GM12878 (cell line): ENCODE results near the gene KRTAP4-7. TPM values are rescaled to one million over a fixed set of nuclear protein-coding genes. Genes with fewer than 3 reads are reported as not detected.

Source experiments
- ATAC-seq: fragments of 200-7000 bp; cut with Tn5 transposase; 3 replicates; pipeline ENCODE4 v1.9.1; 2020; ENCODE audit warnings: mild to moderate bottlenecking, moderate library complexity
- BruUV-seq: library from RNA; stranded (reverse); fragments of 400-500 nt; replicated peaks from 2 replicates; lab custom pipeline; 2021; lab: Mats Ljungman, UMichigan
- CTCF ChIA-PET: fragments of 300-600 bp; sonication (Branson Sonifier 250); formaldehyde crosslinking; extraction: SDS; loops from one replicate; lab custom pipeline; 2021; ENCODE audit warnings: inconsistent platforms; lab: Yijun Ruan, JAX
- POLR2A ChIA-PET: fragments of 350-600 bp; formaldehyde crosslinking; extraction: SDS; loops from one replicate; lab custom pipeline; 2021; ENCODE audit warnings: inconsistent platforms; lab: Charles Lee
- RAD21 ChIA-PET: fragments of 300-600 bp; sonication (Branson Sonifier 250); formaldehyde crosslinking; loops from one replicate; lab custom pipeline; 2023; ENCODE audit warnings: antibody characterized with exemption; ENCODE audit not compliant: unreplicated experiment; lab: Charles Lee
- SMC1A ChIA-PET: fragments of 300-600 bp; sonication (Branson Sonifier 250); formaldehyde crosslinking; loops from one replicate; lab custom pipeline; 2023; ENCODE audit not compliant: unreplicated experiment, uncharacterized antibody; lab: Charles Lee
- DNase-seq: peaks from one replicate; pipeline ENCODE4 v3.0.0-alpha.2; 2011; ENCODE audit warnings: low read depth, low spot score
- FAIRE-seq: peaks from 3 replicates; lab custom pipeline; 2011; peaks lifted over from hg19 to GRCh38; lab: Jason Lieb, UNC
- H2AFZ ChIP-seq: 2 replicates; pipeline ENCODE4 v1.6.0; 2011; ENCODE audit warnings: low read depth, low read length, control low read depth; ENCODE audit not compliant: control insufficient read depth
- H3K27ac ChIP-seq: 2 replicates; pipeline ENCODE4 v1.5.1; 2011; ENCODE audit warnings: control low read depth; ENCODE audit not compliant: control insufficient read depth, insufficient read depth
- H3K27me3 ChIP-seq, 2 experiments: replicated peaks in 1 of 2; 2 replicates each; pipeline versions ENCODE4 v1.6.0 to v1.6.1; 2011; ENCODE audit warnings: low read length in 1 of 2; ENCODE audit not compliant: control insufficient read depth in 2 of 2, insufficient read depth in 2 of 2
- H3K36me3 ChIP-seq, 2 experiments: 2 replicates each; pipeline ENCODE4 v1.5.1; 2011; ENCODE audit warnings: low read length in 1 of 2; ENCODE audit not compliant: control insufficient read depth in 2 of 2, insufficient read depth in 2 of 2
- H3K4me1 ChIP-seq: 2 replicates; pipeline ENCODE4 v1.6.1; 2011; ENCODE audit warnings: mild to moderate bottlenecking, low read length, moderate library complexity, mixed read lengths; ENCODE audit not compliant: control insufficient read depth, insufficient read depth
- H3K4me2 ChIP-seq: 2 replicates; pipeline ENCODE4 v1.6.0; 2011; ENCODE audit warnings: control low read depth; ENCODE audit not compliant: control insufficient read depth, insufficient read depth
- H3K4me3 ChIP-seq: fragments of 200-600 bp; sonication (generic); 2 replicates; pipeline ENCODE4 v1.5.1; 2016
- H3K79me2 ChIP-seq: 2 replicates; pipeline ENCODE4 v1.6.0; 2011; ENCODE audit warnings: low read length; ENCODE audit not compliant: control insufficient read depth, insufficient read depth
- H3K9ac ChIP-seq: 2 replicates; pipeline ENCODE4 v1.8.0; 2011; ENCODE audit warnings: low read length, control low read depth, mixed read lengths; ENCODE audit not compliant: control insufficient read depth, insufficient read depth
- H3K9me3 ChIP-seq: replicated peaks from 3 replicates; pipeline ENCODE4 v1.5.1; 2011; ENCODE audit warnings: mild to moderate bottlenecking, low read length; ENCODE audit not compliant: control insufficient read depth, insufficient read depth
- H4K20me1 ChIP-seq: 2 replicates; pipeline ENCODE4 v1.6.0; 2011; ENCODE audit not compliant: control insufficient read depth, insufficient read depth
- BMI1 ChIP-seq: fragments of 450-650 bp; IDR thresholded peaks from 2 replicates; pipeline ENCODE4 v1.6.1; 2016; ENCODE audit warnings: mild to moderate bottlenecking, moderate library complexity, borderline replicate concordance
- EP300 ChIP-seq, 2 experiments: fragments of 150-350 bp in 1 of 2; IDR thresholded peaks; 2 replicates each; pipeline ENCODE4 v1.6.1; 2011 to 2012; ENCODE audit warnings: low read depth in 2 of 2, low read length in 2 of 2, borderline replicate concordance in 1 of 2, improper control_type of control experiment in 1 of 2, inconsistent platforms in 1 of 2; ENCODE audit not compliant: control insufficient read depth in 1 of 2
- SMC3 ChIP-seq: IDR thresholded peaks from 2 replicates; pipeline ENCODE4 v1.6.1; 2011; ENCODE audit warnings: low read length, improper control_type of control experiment, borderline replicate concordance
- SREBF1 ChIP-seq: IDR thresholded peaks from 2 replicates; pipeline ENCODE4 v1.6.1; 2012; ENCODE audit warnings: mild to moderate bottlenecking, low read length
- SREBF2 ChIP-seq: IDR thresholded peaks from 2 replicates; pipeline ENCODE4 v1.6.1; 2012; ENCODE audit warnings: mild to moderate bottlenecking, low read length
- SUPT20H ChIP-seq: IDR thresholded peaks from 2 replicates; pipeline ENCODE4 v1.6.1; 2011; ENCODE audit warnings: low read depth, mild to moderate bottlenecking, low read length, moderate library complexity, borderline replicate concordance; ENCODE audit not compliant: control insufficient read depth
- TBL1XR1 ChIP-seq: IDR thresholded peaks from 2 replicates; pipeline ENCODE4 v1.6.1; 2012; ENCODE audit warnings: low read depth, low read length, improper control_type of control experiment
- WGBS: methylation state at CpG from one replicate; pipeline ENCODE4 v1.1.6; 2016; ENCODE audit warnings: low lambda C conversion rate; ENCODE audit not compliant: insufficient replicate concordance, insufficient coverage; ENCODE audit errors: missing lambda C conversion rate; 5-methylcytosine and 5-hydroxymethylcytosine counted together
- in situ Hi-C: fragments of 300-500 bp; cut with MboI; formaldehyde crosslinking; loops from 9 replicates; pipeline ENCODE4 v1.14.3; 2018; ENCODE audit warnings: mixed read lengths
- intact Hi-C: fragments of 100-400 bp; cut with micrococcal nuclease; formaldehyde crosslinking; loops from one replicate; pipeline ENCODE4 v1.14.2; 2022; ENCODE audit not compliant: unreplicated experiment
- polyA plus RNA-seq, 11 experiments: library from polyadenylated mRNA; depleted of rRNA in 4 of 11; unstranded in 6 of 11; stranded (reverse) in 5 of 11; fragments of >200 nt; fragmentation: Nextera tagmentation in 4 of 11; fragmentation: Illumina TruSeq in 1 of 11; extraction: Ambion mirVana in 4 of 11; extraction: Trizol in 1 of 11; gene quantifications; 1 replicate in 1 of 11; 2 replicates in 10 of 11; pipeline versions ENCODE4 v1.2.1 to v1.2.3, GENCODE V29; 2011 to 2016; ENCODE audit warnings: inconsistent platforms in 2 of 11, missing spikeins in 2 of 11, low read depth in 1 of 11
- total RNA-seq, 4 experiments: library from RNA; depleted of rRNA in 3 of 4; stranded (reverse); fragments of >200 nt in 3 of 4; fragmentation: Illumina TruSeq in 1 of 4; extraction: Trizol in 1 of 4; gene quantifications; 2 replicates each; pipeline versions ENCODE4 v1.2.1 to v1.2.3, GENCODE V29; 2013 to 2021
- TF ChIP-seq, protein P1 (sequence below): IDR thresholded peaks from 2 replicates; pipeline ENCODE4 v1.6.1; 2011; ENCODE audit warnings: borderline replicate concordance, low read depth, mild to moderate bottlenecking, moderate library complexity, mixed read lengths, low read length; ENCODE audit not compliant: insufficient read depth; ENCODE audit errors: extremely low read length

Gene KRTAP4-7
- total and polyA plus RNA-seq, 10 of the 15 experiments (the other 5 are each of a cell fraction or from before 2014, with no cell fraction given), result not detected

- in situ Hi-C loops (no loop called here), intact Hi-C loops (no loop called here)
- DNase-seq (no peak), ATAC-seq (no peak), FAIRE-seq (no peak)
- no peak within 1 kb of the TSS for H3K4me2 ChIP-seq
- no peaks in the 10 kb centered on the region for H3K36me3 ChIP-seq
- no peak within 1 kb of the TSS for H2AFZ ChIP-seq
- H3K79me2 ChIP-seq, result no peaks in the 10 kb centered on the region
- ChIA-PET RAD21 (no interaction called here), SMC1A (no interaction called here), POLR2A (no interaction called here), CTCF (no interaction called here)
- no peaks in the 10 kb centered on the region for H4K20me1 ChIP-seq
- 2% methylated on average over 4 of the region's 4 CpGs for WGBS
- no peak within 1 kb of the TSS for H3K27ac ChIP-seq
- no peak within 1 kb of the TSS for H3K9ac ChIP-seq
- BruUV-seq, result no TSS peak
- H3K27me3 ChIP-seq, result no peaks in the 10 kb centered on the region; a peak in 2 of 4 replicates
- H3K4me1 ChIP-seq, result no peaks in the 10 kb centered on the region
- TF ChIP-seq TBL1XR1 (no peak), SREBF2 (no peak), SUPT20H (no peak), SMC3 (no peak), SREBF1 (no peak), EP300 (IDR thresholded peaks at IDR 0.05; ENCODE audit: borderline replicate concordance in 1 of 2, control insufficient read depth in 1 of 2, low read depth in 2 of 2, low read length in 2 of 2) (no peak), BMI1 (no peak)
- TF ChIP-seq, protein P1, sequence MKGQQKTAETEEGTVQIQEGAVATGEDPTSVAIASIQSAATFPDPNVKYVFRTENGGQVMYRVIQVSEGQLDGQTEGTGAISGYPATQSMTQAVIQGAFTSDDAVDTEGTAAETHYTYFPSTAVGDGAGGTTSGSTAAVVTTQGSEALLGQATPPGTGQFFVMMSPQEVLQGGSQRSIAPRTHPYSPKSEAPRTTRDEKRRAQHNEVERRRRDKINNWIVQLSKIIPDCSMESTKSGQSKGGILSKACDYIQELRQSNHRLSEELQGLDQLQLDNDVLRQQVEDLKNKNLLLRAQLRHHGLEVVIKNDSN, result no peak
- H3K4me3 ChIP-seq, result no peak within 1 kb of the TSS
- H3K9me3 ChIP-seq, result no peaks in the 10 kb centered on the region
These were observed 14.1 kb downstream of the KRTAP4-7 start, which contains the start of gene KRTAP4-8 for GRCh38 chr17:41098042-41098441. TSS of gene KRTAP4-8 (minus strand) at chr17:41098142. CDS start at chr17:41098084, 58 bp downstream.
